ENCODE data around the gene COL24A1.

The COL24A1 gene

DNA sequence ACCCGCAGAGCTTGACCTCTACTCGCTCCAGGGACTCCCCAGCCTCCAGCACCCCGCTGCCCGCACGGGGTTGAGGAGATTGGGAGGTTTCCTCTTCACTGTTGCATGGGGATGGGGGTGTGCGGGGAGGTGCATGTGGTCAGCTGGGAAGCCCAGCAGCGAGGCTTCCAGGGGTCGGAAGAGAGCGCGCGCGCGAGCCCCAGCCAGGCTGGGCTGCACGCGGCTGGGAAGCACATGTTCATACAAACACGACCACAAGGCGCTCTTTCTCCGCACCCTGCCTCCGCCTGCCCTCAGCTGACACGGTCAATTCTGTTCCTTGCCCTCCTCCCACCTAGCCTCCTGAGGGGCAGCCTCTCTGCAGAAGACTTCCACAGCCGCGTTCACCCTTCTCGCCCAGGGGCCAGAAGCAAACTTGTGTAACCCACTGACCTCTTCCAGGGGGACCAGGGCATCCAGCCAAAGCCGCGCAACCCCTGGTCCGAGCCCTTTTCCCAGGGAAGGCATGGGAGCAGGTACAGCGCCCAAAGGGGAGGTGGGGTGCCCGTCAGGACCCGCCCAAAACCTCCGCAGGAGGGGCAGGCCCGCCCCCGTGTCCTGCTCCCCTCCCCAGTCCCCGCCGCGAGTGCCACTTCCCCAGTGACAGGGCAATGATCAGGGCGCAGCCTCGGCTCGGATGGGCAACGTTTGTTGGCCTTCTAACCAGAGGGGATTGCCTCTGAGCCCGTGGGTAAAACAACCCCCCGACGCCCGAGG lies 1.3 kb downstream of the COL24A1 start:
- TF ChIP-seq, protein P1, sequence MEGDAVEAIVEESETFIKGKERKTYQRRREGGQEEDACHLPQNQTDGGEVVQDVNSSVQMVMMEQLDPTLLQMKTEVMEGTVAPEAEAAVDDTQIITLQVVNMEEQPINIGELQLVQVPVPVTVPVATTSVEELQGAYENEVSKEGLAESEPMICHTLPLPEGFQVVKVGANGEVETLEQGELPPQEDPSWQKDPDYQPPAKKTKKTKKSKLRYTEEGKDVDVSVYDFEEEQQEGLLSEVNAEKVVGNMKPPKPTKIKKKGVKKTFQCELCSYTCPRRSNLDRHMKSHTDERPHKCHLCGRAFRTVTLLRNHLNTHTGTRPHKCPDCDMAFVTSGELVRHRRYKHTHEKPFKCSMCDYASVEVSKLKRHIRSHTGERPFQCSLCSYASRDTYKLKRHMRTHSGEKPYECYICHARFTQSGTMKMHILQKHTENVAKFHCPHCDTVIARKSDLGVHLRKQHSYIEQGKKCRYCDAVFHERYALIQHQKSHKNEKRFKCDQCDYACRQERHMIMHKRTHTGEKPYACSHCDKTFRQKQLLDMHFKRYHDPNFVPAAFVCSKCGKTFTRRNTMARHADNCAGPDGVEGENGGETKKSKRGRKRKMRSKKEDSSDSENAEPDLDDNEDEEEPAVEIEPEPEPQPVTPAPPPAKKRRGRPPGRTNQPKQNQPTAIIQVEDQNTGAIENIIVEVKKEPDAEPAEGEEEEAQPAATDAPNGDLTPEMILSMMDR (IDR thresholded peaks at IDR 0.05; ENCODE audit: control extremely low read depth, extremely low read depth, low read depth, missing control alignments) = no peak
- peak; percentile 13 for DNase-seq (ENCODE audit: extremely low spot score)
- CTCF ChIA-PET = no interaction called here
- POLR2A ChIA-PET = no interaction called here

DNA sequence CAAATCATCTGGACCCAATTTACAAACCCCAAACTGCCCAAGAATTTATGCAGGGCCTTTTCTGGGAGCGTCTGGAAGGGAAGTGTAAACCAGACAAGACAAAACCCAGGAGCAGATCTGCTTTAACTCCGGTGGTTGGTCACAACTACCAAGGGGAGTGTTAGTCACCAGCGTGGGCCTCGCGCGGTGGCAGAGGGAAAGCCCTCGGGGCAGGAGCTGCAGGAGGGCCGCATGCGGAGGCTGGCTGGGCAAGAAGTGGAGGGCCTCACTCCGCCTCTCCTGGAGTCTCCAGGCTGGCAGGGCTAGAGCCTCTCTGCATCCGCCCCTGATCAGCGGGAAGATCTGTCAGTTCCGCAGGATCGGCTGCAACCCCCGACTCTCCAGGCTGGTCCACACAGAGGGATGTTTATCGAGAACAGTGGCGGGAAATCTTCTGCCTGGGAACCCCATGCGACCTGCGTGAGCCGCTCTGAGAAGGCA lies 2.0 kb downstream of the COL24A1 start:
- DNase-seq (ENCODE audit: extremely low spot score) = no peak
- POLR2A ChIA-PET = no interaction called here

DNA sequence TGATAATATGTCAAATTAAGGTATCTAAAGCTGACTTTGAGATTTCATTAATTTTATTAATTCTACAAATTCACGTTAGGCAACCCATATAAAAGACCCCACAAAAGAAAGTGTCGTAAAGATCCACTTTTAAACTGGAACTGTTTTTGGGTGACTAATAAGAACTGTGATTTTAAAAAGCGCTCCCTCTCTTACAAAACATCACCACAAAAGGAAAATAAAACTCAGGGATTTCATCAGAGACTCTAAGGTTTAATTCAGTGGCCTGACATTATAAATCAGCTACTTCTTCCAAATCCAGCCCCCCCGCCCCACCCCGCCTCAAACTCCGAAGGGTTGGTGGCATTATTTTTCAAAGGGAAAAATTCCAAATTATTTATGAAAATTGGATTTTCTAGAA lies 2.7 kb downstream of the COL24A1 start:
- POLR2A ChIA-PET = no interaction called here
- DNase-seq (ENCODE audit: extremely low spot score) = no peak
- CTCF ChIA-PET = interaction anchor here (1.5 kb wide), 1 partner anchor 9 kb away, joined by 4 read pairs; no protein-coding TSS in a partner anchor
- TF ChIP-seq, protein P1 (IDR thresholded peaks at IDR 0.05; ENCODE audit: control extremely low read depth, extremely low read depth, low read depth, missing control alignments) = no peak

More for the DNA sequence above, 2.0 kb downstream of the COL24A1 start:
- CTCF ChIA-PET = no interaction called here
- TF ChIP-seq, protein P1 (IDR thresholded peaks at IDR 0.05; ENCODE audit: control extremely low read depth, extremely low read depth, low read depth, missing control alignments) = no peak

DNA sequence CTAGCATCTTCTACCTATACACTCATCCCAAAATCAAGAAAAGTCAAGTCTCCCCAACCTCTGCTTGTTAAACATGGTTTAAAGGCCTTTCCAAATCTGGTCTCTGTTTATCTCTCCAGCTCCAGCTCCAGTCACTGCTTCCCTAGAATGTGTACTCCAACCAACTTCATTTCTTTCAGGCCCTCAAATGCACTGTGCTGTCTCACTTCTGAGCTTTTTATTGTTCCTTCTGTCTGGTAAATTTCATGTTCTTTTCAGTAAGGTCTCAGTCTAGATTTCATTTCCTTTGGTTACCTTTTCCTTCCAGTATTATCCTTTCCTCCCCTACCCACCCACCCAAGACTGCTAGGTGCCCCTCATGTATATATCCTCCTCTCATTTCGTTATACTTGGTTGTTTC lies 3.7 kb downstream of the COL24A1 start:
- TF ChIP-seq, protein P1 (IDR thresholded peaks at IDR 0.05; ENCODE audit: control extremely low read depth, extremely low read depth, low read depth, missing control alignments) = no peak
- DNase-seq (ENCODE audit: extremely low spot score) = no peak
- ChIA-PET POLR2A (no interaction called here), CTCF (interaction anchor here (0.9 to 1.5 kb wide), 2 partner anchors 8 to 23 kb away, joined by 4 read pairs; no protein-coding TSS in a partner anchor)

DNA sequence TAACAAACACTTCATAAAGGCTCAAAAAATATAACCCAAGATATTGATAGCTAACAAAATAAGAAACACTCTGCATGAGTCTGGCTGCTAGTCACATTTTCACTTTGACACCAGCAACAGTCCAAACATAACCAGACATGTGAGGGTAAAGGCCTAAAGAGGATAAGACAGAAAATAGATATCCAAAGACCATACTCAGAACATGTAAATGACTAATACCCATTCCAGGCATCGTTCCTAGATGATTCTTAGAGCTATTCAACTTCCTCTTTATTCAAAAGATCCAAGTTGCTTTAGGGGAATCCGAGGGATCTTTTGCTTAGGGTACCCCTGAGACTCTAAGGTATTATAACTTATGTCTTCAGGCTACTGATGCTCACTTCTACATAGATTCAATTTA lies 5.1 kb downstream of the COL24A1 start:
- ChIA-PET CTCF (interaction anchor here (1.3 kb wide), 1 partner anchor 32 kb away, joined by 3 read pairs; no protein-coding TSS in a partner anchor), POLR2A (no interaction called here)
- no peak for DNase-seq (ENCODE audit: extremely low spot score)
- TF ChIP-seq, protein P1 (IDR thresholded peaks at IDR 0.05; ENCODE audit: control extremely low read depth, extremely low read depth, low read depth, missing control alignments) = no peak

DNA sequence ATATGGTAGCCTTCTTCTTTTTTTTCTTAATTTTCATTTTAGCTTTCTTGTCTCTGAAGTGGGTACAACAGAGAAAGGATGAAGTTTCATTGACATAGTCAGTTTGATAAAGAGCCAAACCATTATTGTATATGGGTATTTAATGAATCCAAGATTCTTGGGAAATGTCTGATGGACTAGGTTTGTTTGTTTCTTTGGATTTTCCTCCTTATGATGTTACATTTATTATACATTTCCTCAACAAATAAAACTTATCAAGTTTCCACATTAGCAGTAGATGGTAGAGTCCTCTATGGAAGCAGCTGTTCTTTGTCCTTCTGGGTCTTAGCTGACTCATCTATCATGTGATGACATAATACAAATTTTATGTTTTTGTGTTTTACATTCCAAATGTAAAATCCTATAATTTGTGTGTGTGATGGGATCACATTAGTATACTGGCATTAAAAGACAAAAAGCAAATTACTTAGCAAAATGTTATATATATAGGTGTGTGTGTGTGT lies 6.0 kb downstream of the COL24A1 start:
- POLR2A ChIA-PET = no interaction called here
- CTCF ChIA-PET = interaction anchor here (1.3 kb wide), 1 partner anchor 31 kb away, joined by 3 read pairs; no protein-coding TSS in a partner anchor
- no peak for DNase-seq (ENCODE audit: extremely low spot score)
- TF ChIP-seq, protein P1 (IDR thresholded peaks at IDR 0.05; ENCODE audit: control extremely low read depth, extremely low read depth, low read depth, missing control alignments) = no peak

All from GM10248 (cell line).